HG02852 (cell line): Measurements from ENCODE around the gene NELL1.

Experiments used
- ATAC-seq: cut with Tn5 transposase; IDR thresholded peaks from one replicate; pipeline ENCODE4 v1.9.1; 2021; ENCODE audit warnings: mild to moderate bottlenecking, moderate library complexity; ENCODE audit not compliant: unreplicated experiment

Gene NELL1

DNA sequence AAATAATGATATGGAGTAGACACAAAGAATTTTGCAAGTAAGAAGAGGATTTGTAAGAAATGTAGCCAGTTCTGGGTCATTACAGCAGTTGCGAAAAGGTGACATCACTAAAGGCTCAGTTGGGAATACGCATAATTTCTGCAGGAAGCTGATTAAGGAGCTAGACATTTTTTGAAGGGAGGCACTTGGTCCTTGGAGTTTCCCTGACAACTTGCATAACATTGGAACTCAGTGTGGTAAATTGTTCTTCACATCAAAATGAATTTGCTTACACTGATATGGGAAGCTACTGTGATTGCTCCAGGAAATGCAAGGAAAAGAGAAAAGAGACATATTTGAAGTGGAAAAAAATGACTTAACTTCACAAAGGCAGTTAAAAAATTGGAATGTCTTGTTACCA lies 626.1 kb downstream of the NELL1 start:
- ATAC-seq = no peak

DNA sequence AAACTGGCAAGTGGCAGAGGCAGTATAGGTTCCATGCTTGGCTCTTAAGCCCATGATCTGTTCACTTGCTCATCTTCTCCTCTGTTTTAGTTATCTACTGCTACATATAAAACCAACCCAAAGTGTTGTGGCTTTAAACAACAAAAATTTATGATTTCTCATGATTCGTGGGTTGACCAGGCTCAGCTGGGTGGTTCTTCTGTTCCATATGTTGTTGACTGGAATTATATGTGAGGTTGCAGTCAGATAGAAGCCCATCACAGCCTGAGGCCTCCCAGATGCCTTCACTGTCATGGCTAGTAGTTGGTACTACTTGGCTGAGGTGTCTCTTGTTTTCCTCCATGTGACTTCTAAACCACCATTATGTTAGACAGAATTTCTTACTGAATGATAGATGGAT lies 632.6 kb downstream of the NELL1 start:
- no peak for ATAC-seq

DNA sequence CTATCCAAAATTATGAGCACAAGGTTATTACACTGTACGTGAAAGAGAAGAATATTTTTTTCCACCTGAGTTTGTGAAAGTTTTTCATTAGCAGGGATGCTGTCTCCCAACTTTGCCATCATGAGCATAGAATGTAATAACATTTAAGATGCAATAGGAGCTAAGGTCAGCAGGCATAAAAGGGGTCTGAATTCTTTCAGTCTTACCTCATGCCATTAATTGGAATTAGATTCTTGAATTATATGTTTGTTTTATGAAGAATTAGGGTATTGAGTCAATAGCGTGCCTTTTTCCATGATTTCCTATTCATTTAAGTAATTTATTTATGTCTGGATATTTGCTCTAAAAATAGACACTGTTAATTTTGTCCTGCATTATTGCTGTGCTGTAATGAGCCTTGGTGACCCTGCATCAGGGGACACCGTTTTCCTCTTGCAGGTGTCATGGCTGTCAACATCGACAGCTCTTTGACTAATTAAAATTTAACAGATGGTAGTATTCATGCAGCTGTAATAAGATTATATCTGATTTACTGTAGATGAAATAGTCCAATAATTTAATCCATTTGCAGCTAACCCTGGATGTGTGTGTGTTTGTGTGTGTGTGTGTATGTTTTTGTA lies 637.5 kb downstream of the NELL1 start:
- ATAC-seq = no peak

DNA sequence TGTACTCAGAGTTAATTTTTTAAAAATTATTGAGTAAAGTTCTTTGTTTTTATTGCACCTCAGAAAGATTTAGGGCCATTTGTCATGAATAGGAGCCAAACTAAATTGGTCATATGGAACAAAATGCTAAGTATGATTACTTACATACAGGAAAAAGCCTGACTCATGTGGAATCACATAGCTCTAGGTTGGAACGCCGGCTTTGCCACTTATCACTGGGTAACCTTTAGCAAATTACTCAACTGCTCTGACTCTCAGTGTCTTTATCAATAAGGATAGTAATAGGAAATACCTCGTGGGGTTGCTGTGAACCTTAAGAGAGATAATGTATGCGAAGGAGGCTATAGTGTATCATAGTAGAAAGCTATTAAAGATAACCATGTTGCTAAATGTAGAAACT lies 638.5 kb downstream of the NELL1 start:
- no peak for ATAC-seq

DNA sequence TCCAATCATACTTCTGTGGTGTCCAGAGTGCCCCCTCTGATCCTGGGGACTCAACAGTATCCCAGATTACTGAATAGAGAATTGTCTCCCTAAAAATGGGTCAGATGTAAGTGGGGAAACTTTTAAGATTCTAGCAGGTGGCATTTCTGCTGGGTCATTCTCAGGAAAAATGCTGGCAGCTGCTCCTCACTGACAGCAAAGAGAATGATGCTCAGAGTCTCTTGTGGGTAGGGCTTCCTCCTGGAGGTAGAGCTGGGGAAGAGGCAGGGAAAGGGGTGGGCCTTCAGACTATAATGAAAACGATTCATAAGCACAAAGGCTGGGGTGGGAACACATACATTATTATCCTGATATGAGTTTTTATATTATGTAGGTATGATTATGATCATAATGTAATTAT lies 647.2 kb downstream of the NELL1 start:
- ATAC-seq = no peak

DNA sequence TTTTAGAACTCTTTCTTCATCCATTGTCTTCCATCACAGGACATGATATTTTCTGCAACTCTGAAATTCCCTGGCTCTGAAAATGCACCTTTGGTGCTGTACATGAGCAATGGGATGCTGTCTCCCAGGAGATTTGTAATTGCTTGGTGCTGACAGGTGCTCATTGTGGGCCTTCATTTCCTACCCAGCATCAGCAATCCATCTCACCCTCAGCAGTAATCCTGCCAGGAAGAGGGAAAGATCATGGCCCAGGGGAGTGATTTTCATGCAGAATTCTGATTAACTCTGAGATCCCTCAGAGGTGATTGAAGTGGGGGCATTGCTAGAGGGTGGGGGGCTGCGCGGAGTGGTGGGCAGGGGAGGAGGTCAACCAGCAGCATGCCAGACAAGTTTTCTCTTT lies 651.7 kb downstream of the NELL1 start:
- ATAC-seq = no peak

DNA sequence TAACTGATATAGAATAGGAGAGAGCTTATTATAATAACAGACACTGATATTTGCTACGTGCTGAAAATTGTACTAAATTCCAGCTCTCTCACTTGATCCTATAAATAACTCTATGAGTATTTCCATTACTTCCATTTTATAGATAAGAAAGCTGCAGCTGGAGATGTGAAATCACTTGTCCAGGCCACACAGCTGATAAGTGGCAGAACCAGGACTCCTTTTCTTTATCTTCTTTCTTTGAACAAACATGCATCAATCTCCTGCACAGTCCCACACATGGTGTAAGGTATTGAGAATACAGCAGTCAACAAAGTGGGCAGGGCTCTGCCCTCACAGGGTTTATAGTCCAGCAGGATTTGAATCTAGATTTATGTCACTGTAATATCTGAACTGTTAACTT lies 652.1 kb downstream of the NELL1 start:
- ATAC-seq = no peak

DNA sequence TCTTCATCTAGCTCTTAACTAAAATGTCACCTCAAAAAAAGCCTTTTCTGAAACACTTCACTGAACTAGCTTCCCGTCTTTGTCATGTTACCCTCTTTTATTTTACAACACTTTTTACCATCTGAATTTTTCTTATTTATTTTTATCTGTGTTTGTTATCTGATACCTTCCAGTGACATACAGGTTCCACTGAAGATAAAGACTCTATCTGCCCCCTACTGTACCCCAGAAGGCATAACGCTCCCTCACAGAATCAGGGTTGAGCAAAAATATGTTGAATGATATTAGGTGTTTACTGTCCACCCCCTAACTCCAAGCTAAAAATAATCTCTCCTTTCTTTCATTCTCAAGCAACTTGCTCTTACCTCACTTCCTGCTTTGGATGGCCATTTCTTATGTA lies 654.2 kb downstream of the NELL1 start:
- ATAC-seq = no peak

DNA sequence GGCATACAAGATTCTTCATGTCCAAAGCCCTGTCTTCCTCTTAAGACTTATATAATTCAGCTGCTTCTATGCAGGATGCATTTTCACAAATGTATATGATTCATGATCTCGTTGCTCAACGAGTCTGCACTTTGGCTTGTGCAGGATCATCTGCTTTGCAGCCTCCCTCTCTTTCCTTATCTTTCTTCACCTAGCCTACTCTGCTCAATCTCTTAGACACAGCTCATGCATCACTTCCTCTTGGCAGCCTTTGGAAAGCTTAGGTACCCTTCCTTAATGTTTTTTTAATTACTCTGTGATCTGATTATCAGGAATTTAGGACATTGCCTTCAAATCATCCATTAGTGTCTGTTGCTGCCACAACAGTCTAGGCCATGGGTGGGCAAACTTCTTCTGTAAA lies 673.8 kb downstream of the NELL1 start:
- no peak for ATAC-seq

DNA sequence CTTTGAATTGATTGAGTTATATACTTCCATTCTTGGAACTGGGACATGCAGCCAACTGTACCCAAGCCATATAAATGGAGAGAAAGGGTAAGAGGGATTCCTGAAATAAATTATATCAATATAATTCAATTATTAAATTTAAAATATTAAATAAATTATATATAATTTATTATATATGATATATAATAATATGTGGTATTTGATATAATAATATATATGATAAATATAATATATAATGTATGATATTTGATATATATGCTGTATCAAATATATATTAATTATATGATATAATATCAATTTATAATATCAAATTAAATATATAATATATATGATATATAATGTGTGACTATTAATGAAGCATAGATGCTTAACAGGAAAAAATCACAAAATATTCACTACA lies 677.0 kb downstream of the NELL1 start:
- ATAC-seq = no peak

DNA sequence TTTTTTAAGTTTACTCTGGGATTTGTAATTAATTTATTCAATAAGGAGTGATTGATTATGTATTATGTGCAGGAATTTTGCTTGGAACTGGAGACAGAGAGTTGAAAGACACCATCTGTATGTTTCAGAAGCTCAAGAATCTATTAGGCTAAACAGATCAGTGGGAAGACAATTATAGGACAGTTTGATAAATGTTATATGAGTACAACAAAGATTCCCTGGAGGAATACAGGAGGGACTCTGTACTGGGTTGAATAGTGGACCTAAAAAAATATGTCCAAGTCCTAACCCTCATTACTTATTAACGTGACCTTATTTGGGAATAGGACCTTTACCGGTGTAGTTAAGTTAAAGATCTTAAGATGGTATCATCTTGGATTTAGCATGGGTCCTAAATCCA lies 681.2 kb downstream of the NELL1 start:
- no peak for ATAC-seq

DNA sequence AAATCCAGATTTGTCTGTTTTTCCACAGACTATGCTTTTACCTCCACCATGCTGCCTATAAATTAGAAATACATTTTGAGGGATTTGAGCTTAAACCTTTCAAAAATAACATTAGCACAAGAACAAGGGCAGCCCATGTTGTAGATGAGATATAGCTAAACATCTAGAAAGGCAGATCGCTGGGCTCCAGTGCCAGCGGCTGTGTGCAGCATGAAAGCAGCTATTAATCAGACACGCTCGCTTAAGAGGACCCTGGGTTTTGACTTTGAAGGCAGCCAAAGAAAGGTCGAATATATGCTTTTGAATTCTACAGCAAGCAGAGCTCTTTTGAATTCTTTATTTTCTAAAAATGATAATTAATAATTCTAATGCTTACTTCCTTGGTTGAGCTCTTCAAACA lies 684.0 kb downstream of the NELL1 start:
- ATAC-seq = no peak

DNA sequence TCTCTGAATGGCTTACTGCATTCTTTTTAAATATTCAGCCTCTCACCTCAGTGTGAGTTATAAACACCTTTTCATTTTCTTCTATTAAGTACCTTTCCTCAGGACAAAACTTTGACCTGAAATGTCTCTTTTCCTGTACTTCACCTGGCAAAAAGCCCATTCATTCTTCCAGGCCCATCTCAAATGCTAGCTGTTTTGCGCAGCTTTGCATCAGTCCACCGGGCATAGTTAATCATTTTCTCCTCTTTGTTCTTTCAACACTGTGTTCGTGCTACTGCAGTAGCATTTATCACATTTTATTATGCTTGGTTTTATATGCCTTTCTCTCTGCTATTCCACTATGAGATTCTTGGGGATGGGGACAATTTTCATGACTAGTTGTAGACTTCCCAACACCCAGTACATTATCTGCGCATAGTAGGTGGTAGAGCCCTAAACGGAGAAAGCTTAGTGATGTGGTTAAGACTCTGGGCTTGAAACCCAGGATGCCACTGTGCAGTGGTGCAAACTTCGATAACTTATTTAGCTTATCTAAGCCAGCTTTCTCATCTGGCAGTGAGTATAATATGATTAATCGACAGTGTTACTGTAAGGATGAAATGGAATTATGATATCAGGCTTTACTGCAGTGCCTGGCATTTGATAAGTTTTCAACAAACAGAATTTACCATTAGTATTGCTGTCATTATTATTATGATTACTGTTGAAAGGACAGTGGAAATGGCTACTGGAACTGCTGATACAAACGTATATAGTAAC lies 695.7 kb downstream of the NELL1 start:
- no peak for ATAC-seq

DNA sequence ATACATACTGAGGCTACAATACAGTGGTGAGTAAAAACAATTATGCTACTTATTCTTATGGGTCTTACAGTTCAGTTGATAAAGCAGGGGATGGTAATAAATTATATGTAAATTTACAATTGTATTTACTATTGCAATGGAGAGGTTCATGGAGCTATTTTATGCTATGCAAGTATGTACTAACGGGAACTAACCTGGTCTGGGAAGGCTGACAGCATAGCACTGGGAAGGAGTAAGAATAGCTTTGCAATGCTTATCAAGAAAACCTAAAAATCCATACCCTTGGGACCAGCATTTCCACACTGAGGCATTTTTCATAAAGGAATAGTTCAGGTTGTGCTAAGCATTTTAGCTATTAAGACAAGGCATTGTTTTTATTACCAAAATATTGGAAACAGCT lies 700.6 kb downstream of the NELL1 start:
- no peak for ATAC-seq

DNA sequence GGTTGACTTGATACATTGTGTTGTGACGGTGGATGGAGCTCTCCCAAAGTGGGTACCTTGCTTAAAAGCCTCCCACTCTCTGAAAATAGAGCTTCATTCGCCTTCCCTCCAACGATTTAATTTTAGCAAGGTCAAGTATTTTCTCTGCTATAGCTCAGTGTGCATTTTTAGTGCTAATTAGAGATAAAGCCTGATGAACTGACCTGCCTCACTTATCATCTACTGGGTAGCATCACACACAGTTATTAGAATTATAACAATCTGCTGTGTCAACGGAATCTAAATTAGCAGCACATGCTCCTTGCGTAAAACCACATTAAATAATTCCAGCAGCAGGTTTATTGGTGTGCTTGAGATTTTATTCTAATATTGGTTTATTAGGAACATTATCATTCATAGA lies 701.7 kb downstream of the NELL1 start:
- ATAC-seq = no peak

DNA sequence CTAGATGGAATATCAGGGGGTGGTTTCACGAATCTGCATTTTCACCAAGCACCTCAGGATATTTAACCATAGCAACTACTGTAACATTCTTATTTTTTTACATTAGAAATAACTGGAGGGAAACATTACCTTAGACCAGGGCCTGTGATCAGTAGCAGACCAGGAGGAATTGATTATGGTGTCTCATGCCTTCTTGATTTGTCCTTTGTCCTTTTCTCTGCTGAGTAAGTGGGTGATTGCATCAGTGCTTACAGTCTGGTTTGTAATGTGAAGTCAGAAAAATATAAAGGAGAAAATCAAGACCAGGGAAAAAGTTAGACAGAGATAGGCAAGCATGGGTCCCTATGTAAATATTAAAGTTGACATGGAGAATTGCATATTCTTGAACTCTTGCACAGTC lies 703.3 kb downstream of the NELL1 start:
- ATAC-seq = no peak

DNA sequence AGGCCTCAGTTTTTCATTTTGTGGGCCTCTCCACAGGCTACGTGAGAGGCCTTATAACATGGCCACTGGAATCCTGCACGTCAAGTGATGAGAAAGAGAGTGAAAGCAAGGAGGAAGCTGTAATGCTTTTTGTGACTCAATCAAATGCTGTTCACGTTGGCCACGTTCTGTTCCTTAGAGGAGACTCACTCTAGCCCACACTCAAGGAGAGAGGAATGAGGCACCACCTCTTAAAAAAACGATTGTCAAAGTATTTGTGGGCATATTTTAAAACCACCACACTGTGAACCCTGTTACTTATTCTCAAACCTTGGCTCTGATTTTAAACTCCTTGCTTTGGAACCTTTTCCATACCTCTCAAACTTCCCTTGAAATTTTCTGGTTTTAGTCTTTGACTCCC lies 705.0 kb downstream of the NELL1 start:
- no peak for ATAC-seq

DNA sequence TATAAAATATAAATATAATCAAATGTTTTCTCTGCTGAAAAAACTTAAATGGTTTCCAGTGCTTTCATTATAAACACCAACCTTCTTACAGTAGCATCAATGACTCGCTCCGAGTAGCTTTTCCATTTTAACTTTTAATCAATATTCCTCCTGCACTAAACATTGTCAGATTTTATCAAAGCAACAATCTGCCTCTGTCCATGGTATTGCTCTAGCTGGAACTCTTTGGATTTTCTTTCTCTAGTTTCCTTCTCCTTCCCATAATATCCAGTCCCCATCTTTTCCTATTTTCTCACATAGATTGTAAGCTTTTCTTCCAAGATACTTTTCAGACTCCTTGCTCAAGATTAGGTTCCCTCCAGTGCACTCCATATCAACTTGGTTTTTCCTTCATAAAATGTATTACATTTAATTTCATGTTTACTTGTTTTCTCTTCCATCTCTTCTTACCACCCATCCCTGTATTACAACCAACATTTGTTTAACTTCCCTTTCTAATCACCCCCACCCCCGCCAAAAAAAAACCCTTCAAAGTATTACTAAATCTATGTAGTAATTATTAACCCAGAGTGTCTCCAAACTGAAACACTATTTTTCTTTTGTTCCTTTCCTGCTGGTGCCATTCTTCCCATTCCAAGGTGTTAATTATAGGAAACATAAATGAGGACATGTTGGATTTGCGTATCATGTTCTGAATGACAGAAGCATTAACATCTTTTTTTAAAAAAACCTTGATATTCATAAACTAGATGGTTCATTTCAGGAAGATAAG lies 716.5 kb downstream of the NELL1 start:
- ATAC-seq = no peak

DNA sequence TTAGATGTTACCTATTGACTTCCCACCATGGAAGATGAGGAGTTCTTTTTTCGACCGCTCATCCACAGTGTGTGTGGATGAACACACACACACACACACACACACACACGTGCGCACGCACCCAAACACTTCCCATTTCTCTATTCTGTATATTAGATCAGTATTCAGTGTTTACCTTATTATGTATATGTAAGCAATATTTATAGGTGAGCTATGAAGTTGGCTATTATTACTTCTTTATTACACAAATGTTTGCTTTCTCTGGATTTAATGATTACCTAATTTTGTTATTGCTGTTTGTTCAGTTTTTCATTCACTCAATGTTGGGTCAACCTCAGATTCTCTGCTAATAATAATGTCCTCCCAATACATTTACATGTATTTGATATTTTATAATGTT lies 721.0 kb downstream of the NELL1 start:
- ATAC-seq = no peak

DNA sequence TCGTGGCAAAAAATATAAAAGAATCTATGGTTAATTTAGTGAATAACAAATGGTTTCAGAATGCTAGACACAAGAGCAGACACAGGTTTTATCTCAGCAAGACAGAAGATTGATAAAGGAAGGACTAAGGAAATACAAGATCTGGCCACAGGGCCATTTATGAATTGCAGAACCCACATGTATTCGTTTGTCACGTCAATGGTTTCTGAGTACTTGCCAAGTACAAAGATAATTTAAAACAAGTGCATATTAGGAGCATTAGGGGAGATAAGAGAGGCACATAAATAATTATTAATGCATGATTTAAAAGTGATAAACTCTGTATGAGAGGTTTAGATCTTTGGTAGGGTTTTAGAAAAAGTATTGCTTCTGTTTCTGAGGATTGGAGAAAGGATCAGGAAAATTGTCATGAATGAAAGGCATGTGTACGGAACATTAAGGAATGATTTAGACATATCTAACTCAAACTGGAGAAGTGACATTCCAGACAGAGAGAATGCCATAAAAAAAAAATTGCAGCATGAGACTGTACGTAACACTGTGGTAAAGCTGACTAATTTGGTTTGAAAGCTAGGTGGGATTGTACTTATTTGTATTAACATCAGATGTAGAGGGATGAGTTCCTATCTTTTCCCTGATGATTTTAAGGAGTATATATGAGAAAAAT lies 727.1 kb downstream of the NELL1 start:
- ATAC-seq = no peak

DNA sequence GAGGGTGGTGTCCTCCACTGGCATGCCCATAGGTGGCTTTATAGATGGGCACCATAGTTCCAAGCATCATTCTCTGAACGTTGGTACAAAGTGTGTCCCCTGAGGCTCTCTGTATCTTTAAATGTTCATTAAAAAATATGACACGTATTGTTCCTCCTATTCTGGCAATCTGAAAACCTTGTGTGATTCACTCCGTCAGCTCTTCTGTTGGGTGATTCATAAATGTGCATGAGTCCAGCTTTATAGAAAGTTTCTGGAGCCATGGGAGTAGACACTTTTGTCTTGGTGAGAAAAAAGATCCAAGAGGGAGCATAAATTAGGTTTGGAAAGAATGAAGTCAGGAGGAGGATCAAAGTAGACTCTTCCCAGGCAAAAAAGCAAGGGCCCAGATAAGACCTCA lies 728.8 kb downstream of the NELL1 start:
- no peak for ATAC-seq

DNA sequence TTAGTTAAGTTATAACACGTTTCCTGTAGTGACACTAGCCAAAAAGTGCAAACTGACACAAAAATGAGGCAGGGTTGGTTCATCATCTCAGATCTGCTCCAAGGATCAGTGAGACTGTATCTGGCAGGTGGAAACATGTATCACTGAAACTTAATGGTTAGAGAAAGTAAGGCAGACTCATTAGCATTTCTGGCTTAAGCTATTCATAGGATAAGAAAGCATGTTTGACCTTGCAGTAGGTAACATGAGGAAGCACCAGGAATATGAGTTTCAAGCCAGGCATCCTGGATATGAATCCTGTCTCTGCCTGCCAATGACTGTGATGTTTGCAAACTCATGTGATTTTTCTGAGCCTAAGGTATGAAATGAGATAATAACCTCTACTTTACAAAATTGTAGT lies 732.1 kb downstream of the NELL1 start:
- ATAC-seq = no peak
